Transverse colon (tissue), 4 donors: ENCODE measurements around the gene FGGY.

Experiments
- CTCF ChIP-seq, 5 experiments: fragments of 200-600 bp in 3 of 5; fragments of 450-650 bp in 2 of 5; sonication (generic) in 3 of 5; IDR thresholded peaks; 1 replicate in 2 of 5; 2 replicates in 3 of 5; pipeline ENCODE4 v1.5.1; 2016 to 2017; ENCODE audit warnings: antibody characterized with exemption in 5 of 5, inconsistent platforms in 3 of 5, mild to moderate bottlenecking in 2 of 5, moderate library complexity in 1 of 5
- POLR2A ChIP-seq: fragments of 450-650 bp; IDR thresholded peaks from one replicate; pipeline ENCODE4 v1.6.1; 2016; ENCODE audit warnings: antibody characterized with exemption, mild to moderate bottlenecking, moderate library complexity
- POLR2AphosphoS5 ChIP-seq, 3 donors: sonication (generic); formaldehyde crosslinking; IDR thresholded peaks; one replicate each; pipeline ENCODE4 v1.6.1; 2016; ENCODE audit warnings: antibody characterized with exemption in 3 of 3

DNA sequence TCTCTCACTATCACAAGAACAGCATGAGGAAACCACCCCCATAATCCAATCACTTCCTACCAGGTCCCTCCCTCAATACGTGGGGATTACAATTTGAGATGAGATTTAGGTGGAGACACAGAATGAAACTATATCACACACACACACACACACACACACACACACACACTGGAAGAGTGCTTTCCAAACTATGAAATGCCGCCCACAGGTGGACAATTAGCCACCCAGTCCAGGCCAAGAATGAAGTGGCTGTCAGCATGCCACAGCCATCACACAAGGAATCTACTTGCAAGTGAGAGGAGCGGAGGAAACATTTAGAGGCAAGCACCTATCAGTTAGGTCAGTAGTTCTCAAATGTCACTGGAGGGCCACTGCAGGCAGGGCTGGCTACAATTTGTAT, 412.4 kb downstream of the FGGY start:
- TF ChIP-seq CTCF (IDR thresholded peaks at IDR 0.05) (no peak), POLR2A (no peak), POLR2AphosphoS5 (IDR thresholded peaks at IDR 0.05) (no peak)
